K562 (cell line): ENCODE results near the gene RERE. TPM values are rescaled to one million over a fixed set of nuclear protein-coding genes. Genes with fewer than 3 reads are reported as not detected.
A peak's percentile ranks its signal among the peaks of the same experiment; 100 is the strongest.

Experiments
- ARID1B ChIP-seq: fragments of 450-650 bp; IDR thresholded peaks from 2 replicates; pipeline ENCODE4 v1.6.1; 2016; ENCODE audit warnings: antibody characterized with exemption, mild to moderate bottlenecking, inconsistent platforms
- BRD4 ChIP-seq: fragments of 200-600 bp; sonication (generic); IDR thresholded peaks from 2 replicates; pipeline ENCODE4 v1.6.1; 2017; ENCODE audit warnings: inconsistent platforms
- CXXC5 ChIP-seq: fragments of 250-450 bp; sonication (Bioruptor Pico); IDR thresholded peaks from 2 replicates; pipeline ENCODE4 v1.8.0; 2022; ENCODE audit warnings: inconsistent platforms, mild to moderate bottlenecking, moderate library complexity
- FOXJ3 ChIP-seq: sonication (generic); formaldehyde crosslinking; IDR thresholded peaks from 2 replicates; pipeline ENCODE4 v1.4.0; 2020; ENCODE audit warnings: mild to moderate bottlenecking, missing genetic modification reagents
- MLLT1 ChIP-seq, 2 experiments: fragments of 450-650 bp; IDR thresholded peaks; 2 replicates each; pipeline ENCODE4 v1.6.1; 2016
- MXI1 ChIP-seq: IDR thresholded peaks from 2 replicates; pipeline ENCODE4 v1.6.1; 2011; ENCODE audit warnings: low read depth, mild to moderate bottlenecking, improper control_type of control experiment, low read length
- MYNN ChIP-seq, 2 experiments: sonication (generic); formaldehyde crosslinking in 1 of 2; IDR thresholded peaks; 2 replicates each; pipeline versions ENCODE4 v1.5.0 to v1.6.1; 2016 to 2020; ENCODE audit warnings: antibody characterized with exemption in 1 of 2, missing genetic modification reagents in 1 of 2
- RAD51 ChIP-seq: fragments of 450-650 bp; IDR thresholded peaks from 2 replicates; pipeline ENCODE4 v1.7.1; 2016; ENCODE audit warnings: low read depth, mild to moderate bottlenecking, borderline replicate concordance
- SAP30 ChIP-seq: fragments of 200-600 bp; sonication (generic); IDR thresholded peaks from 2 replicates; pipeline ENCODE4 v1.6.1; 2012; ENCODE audit warnings: borderline replicate concordance, low read depth, mild to moderate bottlenecking, moderate library complexity, low read length, control low read depth, inconsistent platforms; ENCODE audit not compliant: insufficient read depth, poor library complexity, severe bottlenecking
- SIN3B ChIP-seq: fragments of 450-650 bp; IDR thresholded peaks from 2 replicates; pipeline ENCODE4 v1.6.1; 2017; ENCODE audit warnings: low read depth, mild to moderate bottlenecking, moderate library complexity
- ZNF23 ChIP-seq: fragments of 250-450 bp; sonication (Bioruptor Pico); IDR thresholded peaks from 2 replicates; pipeline ENCODE4 v1.4.0; 2020; ENCODE audit warnings: mild to moderate bottlenecking
- ZNF655 ChIP-seq: fragments of 250-450 bp; sonication (Bioruptor Pico); IDR thresholded peaks from 2 replicates; pipeline ENCODE4 v1.5.0; 2021
- ZNF830 ChIP-seq: fragments of 250-450 bp; sonication (Bioruptor Pico); IDR thresholded peaks from 2 replicates; pipeline ENCODE4 v1.5.0; 2021; ENCODE audit warnings: mild to moderate bottlenecking
- polyA plus RNA-seq, 8 experiments: library from polyadenylated mRNA; depleted of rRNA in 4 of 8; stranded (reverse) in 5 of 8; unstranded in 3 of 8; fragments of >200 nt; fragmentation: Nextera tagmentation in 2 of 8; fragmentation: Illumina TruSeq in 1 of 8; extraction: Ambion mirVana in 2 of 8; extraction: Trizol in 1 of 8; gene quantifications; 2 replicates each; pipeline versions ENCODE4 v1.2.1 to v1.2.3, GENCODE V29; 2011 to 2014; ENCODE audit warnings: inconsistent platforms in 1 of 8, missing spikeins in 1 of 8
- total RNA-seq, 7 experiments: library from RNA; depleted of rRNA in 6 of 7; stranded (reverse); fragments of >200 nt in 6 of 7; fragmentation: Illumina TruSeq in 2 of 7; extraction: Trizol in 2 of 7; gene quantifications; 2 replicates each; pipeline versions ENCODE4 v1.2.1 to v1.2.3, GENCODE V29; 2011 to 2021; ENCODE audit warnings: low replicate concordance in 1 of 7
- TF ChIP-seq, protein P1 (sequence below): fragments of 150-350 bp; conservative IDR thresholded peaks from 2 replicates; pipeline ENCODE4 v1.6.1; 2014; ENCODE audit warnings: low read length
- TF ChIP-seq, protein P2 (sequence below): fragments of 450-650 bp; formaldehyde crosslinking; IDR thresholded peaks from 2 replicates; pipeline ENCODE4 v1.4.0; 2020; ENCODE audit warnings: mild to moderate bottlenecking, mixed read lengths
- TF ChIP-seq, protein P3 (sequence below): sonication (generic); formaldehyde crosslinking; IDR thresholded peaks from 2 replicates; pipeline ENCODE4 v1.8.0; 2023; ENCODE audit warnings: mild to moderate bottlenecking, missing genetic modification reagents
- TF ChIP-seq, protein P4 (sequence below): fragments of 450-650 bp; formaldehyde crosslinking; IDR thresholded peaks from 2 replicates; pipeline ENCODE4 v1.4.0; 2020; ENCODE audit warnings: mild to moderate bottlenecking

RERE gene
- total and polyA plus RNA-seq, 9 of the 15 experiments (the other 6 are each of a cell fraction or from before 2014, with no cell fraction given) = 3.0 to 51.5 (median 13.4) TPM

GRCh38 chr1:8625981-8626898, 191.2 kb downstream of the RERE start (continued):
- TF ChIP-seq, protein P1, sequence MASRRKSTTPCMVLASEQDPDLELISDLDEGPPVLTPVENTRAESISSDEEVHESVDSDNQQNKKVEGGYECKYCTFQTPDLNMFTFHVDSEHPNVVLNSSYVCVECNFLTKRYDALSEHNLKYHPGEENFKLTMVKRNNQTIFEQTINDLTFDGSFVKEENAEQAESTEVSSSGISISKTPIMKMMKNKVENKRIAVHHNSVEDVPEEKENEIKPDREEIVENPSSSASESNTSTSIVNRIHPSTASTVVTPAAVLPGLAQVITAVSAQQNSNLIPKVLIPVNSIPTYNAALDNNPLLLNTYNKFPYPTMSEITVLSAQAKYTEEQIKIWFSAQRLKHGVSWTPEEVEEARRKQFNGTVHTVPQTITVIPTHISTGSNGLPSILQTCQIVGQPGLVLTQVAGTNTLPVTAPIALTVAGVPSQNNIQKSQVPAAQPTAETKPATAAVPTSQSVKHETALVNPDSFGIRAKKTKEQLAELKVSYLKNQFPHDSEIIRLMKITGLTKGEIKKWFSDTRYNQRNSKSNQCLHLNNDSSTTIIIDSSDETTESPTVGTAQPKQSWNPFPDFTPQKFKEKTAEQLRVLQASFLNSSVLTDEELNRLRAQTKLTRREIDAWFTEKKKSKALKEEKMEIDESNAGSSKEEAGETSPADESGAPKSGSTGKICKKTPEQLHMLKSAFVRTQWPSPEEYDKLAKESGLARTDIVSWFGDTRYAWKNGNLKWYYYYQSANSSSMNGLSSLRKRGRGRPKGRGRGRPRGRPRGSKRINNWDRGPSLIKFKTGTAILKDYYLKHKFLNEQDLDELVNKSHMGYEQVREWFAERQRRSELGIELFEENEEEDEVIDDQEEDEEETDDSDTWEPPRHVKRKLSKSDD = no peak
- TF ChIP-seq, protein P2, sequence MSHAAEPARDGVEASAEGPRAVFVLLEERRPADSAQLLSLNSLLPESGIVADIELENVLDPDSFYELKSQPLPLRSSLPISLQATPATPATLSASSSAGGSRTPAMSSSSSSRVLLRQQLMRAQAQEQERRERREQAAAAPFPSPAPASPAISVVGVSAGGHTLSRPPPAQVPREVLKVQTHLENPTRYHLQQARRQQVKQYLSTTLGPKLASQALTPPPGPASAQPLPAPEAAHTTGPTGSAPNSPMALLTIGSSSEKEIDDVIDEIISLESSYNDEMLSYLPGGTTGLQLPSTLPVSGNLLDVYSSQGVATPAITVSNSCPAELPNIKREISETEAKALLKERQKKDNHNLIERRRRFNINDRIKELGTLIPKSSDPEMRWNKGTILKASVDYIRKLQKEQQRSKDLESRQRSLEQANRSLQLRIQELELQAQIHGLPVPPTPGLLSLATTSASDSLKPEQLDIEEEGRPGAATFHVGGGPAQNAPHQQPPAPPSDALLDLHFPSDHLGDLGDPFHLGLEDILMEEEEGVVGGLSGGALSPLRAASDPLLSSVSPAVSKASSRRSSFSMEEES = no peak
- TF ChIP-seq ARID1B (peak; percentile 98), BRD4 (no peak), ZNF830 (CRISPR knock-in tag) (no peak), FOXJ3 (CRISPR knock-in tag) (no peak), ZNF655 (CRISPR knock-in tag) (no peak), SAP30 (no peak), RAD51 (no peak), SIN3B (no peak), MXI1 (no peak), MLLT1 (IDR thresholded peaks at IDR 0.05) (peak in 1 of 2 experiments; percentile 100; a peak in 2 of 4 replicates), CXXC5 (CRISPR knock-in tag) (peak; percentile 31; the same call in 1 of the 2 replicates), MYNN (IDR thresholded peaks at IDR 0.05) (peak; percentile 85), MYNN (CRISPR knock-in tag; IDR thresholded peaks at IDR 0.05) (no peak), ZNF23 (CRISPR knock-in tag) (no peak)
- TF ChIP-seq, protein P3, sequence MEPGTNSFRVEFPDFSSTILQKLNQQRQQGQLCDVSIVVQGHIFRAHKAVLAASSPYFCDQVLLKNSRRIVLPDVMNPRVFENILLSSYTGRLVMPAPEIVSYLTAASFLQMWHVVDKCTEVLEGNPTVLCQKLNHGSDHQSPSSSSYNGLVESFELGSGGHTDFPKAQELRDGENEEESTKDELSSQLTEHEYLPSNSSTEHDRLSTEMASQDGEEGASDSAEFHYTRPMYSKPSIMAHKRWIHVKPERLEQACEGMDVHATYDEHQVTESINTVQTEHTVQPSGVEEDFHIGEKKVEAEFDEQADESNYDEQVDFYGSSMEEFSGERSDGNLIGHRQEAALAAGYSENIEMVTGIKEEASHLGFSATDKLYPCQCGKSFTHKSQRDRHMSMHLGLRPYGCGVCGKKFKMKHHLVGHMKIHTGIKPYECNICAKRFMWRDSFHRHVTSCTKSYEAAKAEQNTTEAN (CRISPR knock-in tag) = no peak
- TF ChIP-seq, protein P4, sequence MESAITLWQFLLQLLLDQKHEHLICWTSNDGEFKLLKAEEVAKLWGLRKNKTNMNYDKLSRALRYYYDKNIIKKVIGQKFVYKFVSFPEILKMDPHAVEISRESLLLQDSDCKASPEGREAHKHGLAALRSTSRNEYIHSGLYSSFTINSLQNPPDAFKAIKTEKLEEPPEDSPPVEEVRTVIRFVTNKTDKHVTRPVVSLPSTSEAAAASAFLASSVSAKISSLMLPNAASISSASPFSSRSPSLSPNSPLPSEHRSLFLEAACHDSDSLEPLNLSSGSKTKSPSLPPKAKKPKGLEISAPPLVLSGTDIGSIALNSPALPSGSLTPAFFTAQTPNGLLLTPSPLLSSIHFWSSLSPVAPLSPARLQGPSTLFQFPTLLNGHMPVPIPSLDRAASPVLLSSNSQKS (CRISPR knock-in tag) = no peak
